D721Med (cell line): ENCODE measurements around the gene RIPOR1.

Experiments
- DNase-seq: peaks from one replicate; pipeline ENCODE4 v3.0.0; 2011; ENCODE audit warnings: low spot score; ENCODE audit not compliant: insufficient read length
- FAIRE-seq: peaks from 2 replicates; lab custom pipeline; 2011; peaks lifted over from hg19 to GRCh38; lab: Jason Lieb, UNC
- CTCF ChIP-seq: IDR thresholded peaks from 2 replicates; pipeline ENCODE4 v1.5.1; 2012; ENCODE audit warnings: mild to moderate bottlenecking, control low read depth; ENCODE audit not compliant: insufficient read depth; ENCODE audit errors: missing control alignments

Gene RIPOR1

DNA sequence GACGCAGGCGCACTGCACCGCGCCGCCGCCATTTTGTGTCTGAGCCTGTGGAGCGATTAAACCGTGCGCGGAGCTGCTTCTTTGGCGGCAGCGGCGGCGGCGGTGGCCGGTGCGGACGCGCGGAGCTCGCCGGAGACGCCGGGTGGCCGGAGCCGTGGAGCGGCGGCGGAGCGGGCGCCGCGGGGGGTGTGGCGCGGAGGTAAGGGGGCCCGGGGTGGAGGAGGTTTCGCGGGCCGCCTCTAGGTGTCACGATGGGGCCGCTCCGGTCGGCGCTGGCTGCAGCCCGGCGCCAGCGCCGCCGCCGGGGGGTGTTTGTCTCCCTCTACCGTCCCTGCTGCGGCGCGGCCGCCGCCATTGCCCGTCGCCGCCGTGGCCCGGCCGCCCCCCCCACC, 33.9 kb downstream of the RIPOR1 start, which contains the start of gene CTCF:
TSS of gene CTCF (plus strand) at position 1 of the 392 bp plus-strand sequence. CDS start 48,307 bp downstream, outside the sequence.
- TF ChIP-seq CTCF = peak; percentile 32
- DNase-seq (no peak), FAIRE-seq (no peak)

- FAIRE-seq = no peak
- no peak for DNase-seq
- peak; percentile 23 for TF ChIP-seq CTCF
These were observed 34.5 kb downstream of the RIPOR1 start for GRCh38 chr16:67562918-67563707.

DNA sequence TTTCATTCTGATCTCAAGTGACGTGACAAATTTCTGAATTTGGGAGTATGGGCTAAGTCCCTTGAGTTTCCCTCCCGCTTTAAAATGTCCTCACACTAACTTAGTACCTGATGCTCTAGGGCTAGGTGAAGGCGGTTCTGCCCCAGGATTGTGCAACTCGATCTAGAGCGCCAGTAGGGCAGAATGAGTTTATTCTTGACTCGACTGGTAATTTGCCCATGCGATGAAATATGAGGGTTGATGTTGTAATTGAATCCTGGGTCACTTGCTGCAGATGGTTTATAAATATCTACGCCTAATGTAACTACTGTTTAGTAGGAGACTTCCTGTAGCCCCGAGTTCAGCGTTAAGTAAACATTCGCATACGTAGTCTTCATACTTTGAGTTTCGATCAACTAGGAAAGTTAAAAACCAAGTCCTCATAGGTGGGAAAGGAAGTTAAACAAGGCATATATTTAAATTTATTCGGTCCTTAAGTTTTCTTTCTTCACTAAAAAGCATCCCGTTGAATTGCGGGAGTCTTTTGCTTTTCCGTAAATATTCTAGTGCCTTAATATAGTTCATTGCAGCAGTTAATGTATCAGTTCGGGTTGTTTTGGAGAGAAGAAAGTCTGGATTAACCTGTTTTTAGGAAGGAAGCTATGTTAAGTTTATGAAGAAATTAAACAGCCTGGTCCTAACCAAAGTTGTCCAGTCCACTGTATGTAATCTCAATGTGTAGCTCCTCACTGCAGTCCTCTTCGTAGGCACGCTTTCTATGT, 35.3 kb downstream of the RIPOR1 start:
- no peak for TF ChIP-seq CTCF
- no peak for DNase-seq
- FAIRE-seq = no peak

DNA sequence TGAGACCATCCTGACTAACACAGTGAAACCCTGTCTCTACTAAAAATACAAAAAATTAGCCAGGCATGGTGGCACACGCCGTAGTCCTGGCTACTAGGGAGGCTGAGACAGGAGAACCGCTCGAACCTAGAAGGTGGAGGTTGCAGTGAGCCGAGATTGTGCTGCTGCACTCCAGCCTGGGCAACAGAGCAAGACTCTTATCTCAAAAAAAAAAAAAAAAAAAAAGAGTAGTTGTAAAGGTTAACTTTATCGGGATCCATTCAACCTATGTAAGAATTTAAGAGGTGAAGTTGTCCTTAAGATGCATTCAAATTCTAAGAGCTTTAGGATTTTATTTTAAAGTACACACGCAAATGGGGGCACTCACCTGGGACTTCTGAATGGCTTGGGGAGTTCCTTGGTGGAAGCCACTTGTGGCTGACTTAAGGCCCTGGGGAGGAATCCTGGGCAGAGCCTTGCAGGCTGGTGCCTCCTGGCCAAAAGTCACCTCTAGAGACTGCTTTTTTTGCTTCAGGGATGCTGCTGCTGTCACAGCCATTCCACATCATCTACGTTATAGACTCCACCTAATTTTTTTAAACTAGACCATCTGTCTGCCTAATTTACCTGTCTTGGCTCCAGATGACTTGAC, 37.0 kb downstream of the RIPOR1 start:
- no peak for TF ChIP-seq CTCF
- DNase-seq (no peak), FAIRE-seq (no peak)

DNA sequence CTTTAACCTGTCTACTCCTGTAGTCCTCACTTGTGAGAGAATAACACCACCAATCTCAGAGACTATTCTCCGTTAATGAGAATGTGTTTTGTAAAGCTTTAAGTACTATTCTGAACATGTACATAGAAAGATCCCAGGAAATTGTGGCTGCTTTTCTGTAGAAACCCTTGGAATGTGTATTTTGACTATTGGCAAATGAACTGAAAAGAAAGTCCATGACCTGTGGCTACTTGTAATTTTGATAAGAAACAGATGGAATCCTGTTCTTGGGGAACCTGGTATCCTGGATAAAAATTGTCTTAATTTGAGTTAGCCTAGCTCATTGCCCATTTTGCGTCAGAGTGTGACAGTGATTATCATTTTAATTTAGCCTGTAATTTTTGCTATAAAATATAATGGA, 42.8 kb downstream of the RIPOR1 start:
- DNase-seq (no peak), FAIRE-seq (no peak)

GRCh38 chr16:67571981-67572431, 43.4 kb downstream of the RIPOR1 start:
- DNase-seq (no peak), FAIRE-seq (no peak)
- no peak for TF ChIP-seq CTCF

More for the DNA sequence above, 42.8 kb downstream of the RIPOR1 start:
- TF ChIP-seq CTCF = no peak
